HG02973 (cell line): ENCODE results near the gene POLR3E.

Experiments used
- ATAC-seq: cut with Tn5 transposase; IDR thresholded peaks from one replicate; pipeline ENCODE4 v1.9.1; 2021; ENCODE audit warnings: moderate library complexity; ENCODE audit not compliant: unreplicated experiment

Gene POLR3E

GRCh38 chr16:22297114-22297870, at the start of gene POLR3E:
TSS of gene POLR3E (plus strand) at chr16:22297409. CDS start at chr16:22302969, 5,560 bp downstream.
- ATAC-seq, result peak; percentile 78

GRCh38 chr16:22250522-22250921, 46.7 kb upstream of the POLR3E start:
- ATAC-seq, result no peak

GRCh38 chr16:22252317-22252716, 44.9 kb upstream of the POLR3E start:
- no peak for ATAC-seq

GRCh38 chr16:22253272-22253671, 43.9 kb upstream of the POLR3E start:
- ATAC-seq, result no peak

GRCh38 chr16:22255335-22255734, 41.9 kb upstream of the POLR3E start:
- ATAC-seq, result no peak

- no peak for ATAC-seq
Observed at GRCh38 chr16:22257440-22257839, 39.8 kb upstream of the POLR3E start.

GRCh38 chr16:22260490-22260889, 36.7 kb upstream of the POLR3E start:
- ATAC-seq, result no peak

GRCh38 chr16:22262460-22262859, 34.7 kb upstream of the POLR3E start:
- ATAC-seq, result no peak

- no peak for ATAC-seq
Observed at GRCh38 chr16:22264786-22265185, 32.4 kb upstream of the POLR3E start.

GRCh38 chr16:22265351-22265750, 31.9 kb upstream of the POLR3E start:
- ATAC-seq, result no peak

GRCh38 chr16:22266546-22266945, 30.7 kb upstream of the POLR3E start:
- ATAC-seq, result no peak

GRCh38 chr16:22267764-22268163, 29.4 kb upstream of the POLR3E start:
- no peak for ATAC-seq

GRCh38 chr16:22270525-22270924, 26.7 kb upstream of the POLR3E start:
- no peak for ATAC-seq

GRCh38 chr16:22272870-22273650, 24.1 kb upstream of the POLR3E start:
- no peak for ATAC-seq

GRCh38 chr16:22274916-22275315, 22.3 kb upstream of the POLR3E start:
- no peak for ATAC-seq

- no peak for ATAC-seq
Observed at GRCh38 chr16:22278441-22279230, 18.6 kb upstream of the POLR3E start.

- ATAC-seq, result no peak
Observed at GRCh38 chr16:22282254-22282892, 14.8 kb upstream of the POLR3E start.

GRCh38 chr16:22284637-22285036, 12.6 kb upstream of the POLR3E start:
- ATAC-seq, result no peak

GRCh38 chr16:22285080-22285479, 12.1 kb upstream of the POLR3E start:
- no peak for ATAC-seq

GRCh38 chr16:22291020-22291419, 6.2 kb upstream of the POLR3E start:
- ATAC-seq, result no peak

- ATAC-seq, result no peak
Observed at GRCh38 chr16:22291860-22292318, 5.3 kb upstream of the POLR3E start.
